ENCODE data around the gene PRICKLE2.

DNA sequence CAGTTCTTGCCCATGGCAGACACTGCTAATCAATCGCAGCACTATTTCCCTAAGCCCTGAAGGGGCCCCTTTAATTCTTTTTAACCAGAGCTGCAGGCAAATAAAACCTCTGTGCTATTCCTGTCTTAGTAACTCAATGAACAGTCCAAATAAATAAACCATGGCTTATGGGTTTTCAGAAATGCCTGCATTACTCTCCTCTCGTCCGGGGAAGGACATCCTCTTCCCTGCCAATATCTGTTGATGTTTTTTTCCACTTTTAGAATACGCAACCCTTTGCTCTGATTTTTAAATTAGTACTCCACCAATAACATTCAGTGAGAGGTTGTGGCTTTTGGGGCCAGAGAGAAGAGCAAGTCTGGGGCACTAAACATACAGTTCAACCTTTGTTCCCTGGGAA, 35.2 kb upstream of the PRICKLE2 start:
- TF ChIP-seq, protein P1, sequence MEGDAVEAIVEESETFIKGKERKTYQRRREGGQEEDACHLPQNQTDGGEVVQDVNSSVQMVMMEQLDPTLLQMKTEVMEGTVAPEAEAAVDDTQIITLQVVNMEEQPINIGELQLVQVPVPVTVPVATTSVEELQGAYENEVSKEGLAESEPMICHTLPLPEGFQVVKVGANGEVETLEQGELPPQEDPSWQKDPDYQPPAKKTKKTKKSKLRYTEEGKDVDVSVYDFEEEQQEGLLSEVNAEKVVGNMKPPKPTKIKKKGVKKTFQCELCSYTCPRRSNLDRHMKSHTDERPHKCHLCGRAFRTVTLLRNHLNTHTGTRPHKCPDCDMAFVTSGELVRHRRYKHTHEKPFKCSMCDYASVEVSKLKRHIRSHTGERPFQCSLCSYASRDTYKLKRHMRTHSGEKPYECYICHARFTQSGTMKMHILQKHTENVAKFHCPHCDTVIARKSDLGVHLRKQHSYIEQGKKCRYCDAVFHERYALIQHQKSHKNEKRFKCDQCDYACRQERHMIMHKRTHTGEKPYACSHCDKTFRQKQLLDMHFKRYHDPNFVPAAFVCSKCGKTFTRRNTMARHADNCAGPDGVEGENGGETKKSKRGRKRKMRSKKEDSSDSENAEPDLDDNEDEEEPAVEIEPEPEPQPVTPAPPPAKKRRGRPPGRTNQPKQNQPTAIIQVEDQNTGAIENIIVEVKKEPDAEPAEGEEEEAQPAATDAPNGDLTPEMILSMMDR (IDR thresholded peaks at IDR 0.05) = no peak
- no peak for TF ChIP-seq ZFX (IDR thresholded peaks at IDR 0.05; ENCODE audit: borderline replicate concordance)
